Right renal cortex interstitium (tissue), 3 donors: Measurements from ENCODE around the gene ZDHHC6. TPM values are rescaled to one million over a fixed set of nuclear protein-coding genes. Genes with fewer than 3 reads are reported as not detected.
"Not testable (repeated sequence)": the region's sequence is repeated elsewhere in the genome, so short reads cannot be mapped to it uniquely, and the experiment has no call there.

Source experiments
- DNase-seq, 3 donors: peaks; one replicate each; pipeline ENCODE4 v3.0.0-alpha.2; 2013; ENCODE audit warnings: low read depth in 3 of 3, low spot score in 2 of 3
- polyA plus RNA-seq, 3 donors: library from polyadenylated mRNA; unstranded; fragments of 120-200 nt; gene quantifications; one replicate each; pipeline ENCODE4 v1.2.1, GENCODE V29; 2013; ENCODE audit not compliant: insufficient read length in 3 of 3

ZDHHC6 gene
- polyA plus RNA-seq, 3 donors: 65.7 to 69.0 (median 66.4) TPM

DNA sequence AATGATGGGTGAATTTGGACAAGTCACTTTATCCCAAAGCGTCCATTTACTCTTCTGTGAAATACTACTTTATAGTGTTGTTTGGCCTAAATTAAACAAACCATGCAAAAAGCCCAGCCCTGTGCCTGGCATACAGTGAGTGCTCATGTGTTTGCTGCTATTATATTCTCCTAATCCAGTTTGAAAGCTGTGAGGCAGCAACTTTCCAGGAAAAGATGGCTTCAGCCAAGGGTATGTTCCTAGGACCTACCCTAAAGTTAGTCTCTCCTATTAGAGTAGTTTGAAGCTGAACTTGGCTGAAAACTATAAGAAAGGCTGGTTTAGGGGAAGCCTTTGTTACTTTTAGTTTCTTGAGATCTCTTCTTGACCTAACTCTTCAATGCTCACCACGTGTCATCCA, 52.9 kb downstream of the ZDHHC6 start:
- no peak for DNase-seq

- DNase-seq: no peak
Measured at GRCh38 chr10:112393341-112393740, 53.4 kb downstream of the ZDHHC6 start.

DNA sequence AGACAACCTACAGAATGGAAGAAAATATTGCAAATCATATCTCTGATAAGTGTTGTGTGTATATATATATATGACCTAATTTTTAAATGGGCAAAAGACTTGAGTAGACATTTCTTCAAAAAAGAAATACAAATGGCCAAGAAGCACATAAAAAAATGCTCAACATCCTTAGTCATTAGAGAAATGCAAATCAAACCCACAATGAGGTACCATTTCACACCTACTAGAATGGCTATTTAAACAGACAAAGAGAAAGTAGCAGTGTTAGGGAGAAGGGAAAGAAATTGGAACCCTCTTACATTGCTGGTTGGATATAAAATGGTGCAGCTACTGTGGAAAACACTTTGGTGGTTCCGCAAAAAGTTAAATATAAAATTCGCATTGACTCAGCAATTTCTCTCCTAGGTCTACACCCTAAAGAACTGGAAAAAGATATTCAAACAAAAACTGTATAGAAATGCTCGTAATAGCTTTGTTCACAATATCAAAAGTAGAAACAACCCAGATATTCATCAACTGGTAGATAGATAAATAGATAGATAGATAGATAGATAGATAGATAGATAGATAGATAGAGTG, 56.5 kb downstream of the ZDHHC6 start:
- DNase-seq: no peak

GRCh38 chr10:112389271-112389822, 57.4 kb downstream of the ZDHHC6 start:
- no peak for DNase-seq

DNA sequence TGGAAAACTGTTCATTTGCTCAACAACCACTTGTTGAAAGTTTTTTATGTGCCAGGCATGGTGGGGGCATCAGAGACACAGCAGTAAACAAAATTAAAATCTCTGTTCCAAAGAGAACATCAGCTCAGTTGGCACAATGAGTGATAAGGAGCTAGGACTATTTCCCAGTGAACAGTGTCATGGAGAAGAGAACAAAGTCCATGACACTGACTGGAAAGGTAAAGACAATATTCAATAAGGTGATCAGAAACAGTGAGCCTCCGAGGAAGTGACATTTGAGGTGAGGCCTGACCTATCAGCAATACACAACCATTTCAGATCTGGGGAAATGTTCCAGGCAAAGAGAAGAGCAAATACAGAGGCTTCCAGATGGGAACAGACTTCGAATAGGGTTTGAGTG, 58.2 kb downstream of the ZDHHC6 start:
- no peak for DNase-seq

- DNase-seq: not testable (repeated sequence)
Measured at GRCh38 chr10:112388056-112388455, 58.7 kb downstream of the ZDHHC6 start.

- DNase-seq: no peak
Measured at GRCh38 chr10:112385201-112385600, 61.5 kb downstream of the ZDHHC6 start.

DNA sequence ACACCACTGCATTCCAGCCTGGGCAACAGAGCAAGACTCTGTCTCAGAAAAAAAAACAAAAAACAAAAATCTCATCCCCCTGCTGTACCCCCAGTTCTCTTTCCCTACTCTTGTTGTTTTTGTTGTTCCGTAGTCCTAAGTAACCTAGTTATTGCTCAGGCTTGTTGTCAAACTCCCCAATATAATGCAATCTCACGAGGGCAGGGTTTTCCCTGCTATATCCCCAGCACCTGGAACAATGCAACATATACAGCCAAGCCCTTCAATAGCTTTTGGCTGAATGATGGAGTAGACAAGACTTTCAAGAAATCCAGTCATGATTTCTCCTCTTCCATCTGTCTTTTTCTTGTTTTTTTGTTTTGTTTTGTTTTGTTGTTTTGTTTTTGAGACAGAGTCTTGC, 62.6 kb downstream of the ZDHHC6 start:
- DNase-seq: no peak

GRCh38 chr10:112383325-112383724, 63.4 kb downstream of the ZDHHC6 start:
- no peak for DNase-seq

DNA sequence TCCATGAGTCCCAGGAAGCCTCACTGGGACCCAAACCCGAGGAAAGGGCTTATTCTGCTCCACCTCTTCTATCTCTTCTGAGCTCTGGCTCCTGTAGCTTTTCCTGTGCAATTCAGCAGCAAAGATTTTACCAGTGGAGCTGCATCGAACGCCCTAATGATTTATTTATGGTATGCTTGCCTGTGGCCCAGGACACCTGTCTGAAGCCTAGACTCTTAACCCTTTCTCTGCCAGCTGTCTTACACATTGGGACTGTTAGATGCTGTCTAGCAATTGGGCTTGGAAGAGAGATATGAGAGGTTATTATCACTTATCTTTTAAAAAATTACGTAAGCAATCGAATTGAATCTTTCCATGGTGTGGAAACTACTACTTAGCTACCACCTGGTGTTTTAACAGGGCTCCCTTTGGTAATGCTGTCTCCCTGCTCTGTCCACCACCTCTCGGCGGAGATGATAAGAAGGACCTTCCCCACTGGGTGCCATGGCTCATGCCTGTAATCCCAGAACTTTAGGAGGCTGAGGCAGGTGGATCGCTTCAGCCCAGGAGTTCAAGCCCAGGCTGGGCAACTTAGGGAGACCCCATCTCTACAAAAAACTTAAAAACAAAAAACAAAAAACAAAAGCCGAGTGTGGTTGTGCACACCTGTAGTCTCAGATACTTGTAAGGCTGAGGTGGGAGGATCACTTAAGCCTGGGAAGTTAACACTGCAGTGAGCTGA, 64.0 kb downstream of the ZDHHC6 start:
- no peak for DNase-seq

Other genes starting within 250 kb of the ZDHHC6 start
- gene TECTB, start 163.5 kb downstream of the ZDHHC6 start, polyA plus RNA-seq: not detected
- 1 to 10 TPM; 3.7 to 5.1 (median 5.1) TPM for gene ACSL5, start 72.8 kb downstream of the ZDHHC6 start, polyA plus RNA-seq
- gene VTI1A, start 301 bp upstream of the ZDHHC6 start, polyA plus RNA-seq: 10 to 100 TPM; 22.3 to 24.8 (median 23.8) TPM